Endometrial microvascular endothelial cells (primary cell): ENCODE measurements around the gene CST1. TPM values are rescaled to one million over a fixed set of nuclear protein-coding genes. Genes with fewer than 3 reads are reported as not detected.
"Not testable (repeated sequence)": the region's sequence is repeated elsewhere in the genome, so short reads cannot be mapped to it uniquely, and the experiment has no call there.

ENCODE experiments used
- in situ Hi-C: cut with HindIII; loops from 2 replicates; pipeline ENCODE4 v1.10.0; 2017; ENCODE audit warnings: low sequenced_read_pairs, low pct_unique_long_range_greater_than_20kb; ENCODE audit errors: inconsistent ontology term
- total RNA-seq: library from RNA; depleted of rRNA; stranded (reverse); fragments of >200 nt; gene quantifications from one replicate; pipeline ENCODE4 v1.2.3, GENCODE V29; 2015; ENCODE audit errors: inconsistent ontology term

The CST1 gene
- 4.0 TPM for total RNA-seq

- in situ Hi-C loops, result not testable (repeated sequence)
Observed at GRCh38 chr20:23750786-23751185, at the start of gene CST1. Gene CST1 (minus strand): TSS chr20:23750935. CDS start chr20:23750866, 69 bp downstream.

GRCh38 chr20:23799216-23799847, 48.6 kb upstream of the CST1 start:
- in situ Hi-C loops, result not testable (repeated sequence)

GRCh38 chr20:23795526-23795925, 44.8 kb upstream of the CST1 start:
- in situ Hi-C loops, result no loop called here

- in situ Hi-C loops, result no loop called here
Observed at GRCh38 chr20:23794841-23795240, 44.1 kb upstream of the CST1 start.

GRCh38 chr20:23794065-23794464, 43.3 kb upstream of the CST1 start:
- in situ Hi-C loops, result no loop called here

- in situ Hi-C loops, result no loop called here
Observed at GRCh38 chr20:23783447-23783846, 32.7 kb upstream of the CST1 start.

GRCh38 chr20:23782366-23782983, 31.7 kb upstream of the CST1 start:
- in situ Hi-C loops, result no loop called here

- in situ Hi-C loops, result not testable (repeated sequence)
Observed at GRCh38 chr20:23778676-23779075, 27.9 kb upstream of the CST1 start.

GRCh38 chr20:23777380-23777779, 26.6 kb upstream of the CST1 start:
- in situ Hi-C loops, result not testable (repeated sequence)

- in situ Hi-C loops, result no loop called here
Observed at GRCh38 chr20:23776067-23776771, 25.5 kb upstream of the CST1 start.

GRCh38 chr20:23774081-23774480, 23.3 kb upstream of the CST1 start:
- in situ Hi-C loops, result no loop called here

GRCh38 chr20:23773579-23773978, 22.8 kb upstream of the CST1 start:
- in situ Hi-C loops, result no loop called here

- in situ Hi-C loops, result no loop called here
Observed at GRCh38 chr20:23773127-23773526, 22.4 kb upstream of the CST1 start.

GRCh38 chr20:23772074-23772473, 21.3 kb upstream of the CST1 start:
- in situ Hi-C loops, result no loop called here

- in situ Hi-C loops, result no loop called here
Observed at GRCh38 chr20:23770384-23770783, 19.6 kb upstream of the CST1 start.

GRCh38 chr20:23768520-23768919, 17.8 kb upstream of the CST1 start:
- in situ Hi-C loops, result not testable (repeated sequence)

GRCh38 chr20:23766531-23766930, 15.8 kb upstream of the CST1 start:
- in situ Hi-C loops, result no loop called here

- in situ Hi-C loops, result no loop called here
Observed at GRCh38 chr20:23765578-23765977, 14.8 kb upstream of the CST1 start.

- in situ Hi-C loops, result not testable (repeated sequence)
Observed at GRCh38 chr20:23764630-23765029, 13.9 kb upstream of the CST1 start.

- in situ Hi-C loops, result no loop called here
Observed at GRCh38 chr20:23763345-23763744, 12.6 kb upstream of the CST1 start.
